ENCODE data around the gene PAPOLA. TPM values are rescaled to one million over a fixed set of nuclear protein-coding genes. Genes with fewer than 3 reads are reported as not detected.

PAPOLA gene
- total RNA-seq, 1 donor from 2014 or later, result 188 TPM

- no peaks in the 10 kb centered on the region for H3K9me3 Mint-ChIP-seq (ENCODE audit: unreplicated experiment)
- Histone ChIP-seq H3K27ac (ENCODE audit: low read depth, low read length) (no peak overlapping the region), H3K36me3 (ENCODE audit: insufficient read depth, low read length) (peaks cover 12% of the 10 kb centered on the region), H3K4me2 (ENCODE audit: low read length) (no peak overlapping the region), H3K27me3 (ENCODE audit: insufficient read depth, low read length) (no peaks in the 10 kb centered on the region), H2AFZ (ENCODE audit: low read depth, low read length) (no peak overlapping the region), H3K9ac (ENCODE audit: low read length) (no peak overlapping the region), H3K9me3 (ENCODE audit: insufficient read depth, low read depth, low read length) (no peaks in the 10 kb centered on the region), H4K20me1 (ENCODE audit: insufficient read depth, low read length) (no peaks in the 10 kb centered on the region), H3K79me2 (ENCODE audit: insufficient read depth, low read length) (peaks cover 12% of the 10 kb centered on the region), H3K4me3 (ENCODE audit: insufficient read depth, low read depth, low read length) (no peak overlapping the region), H3K4me1 (ENCODE audit: insufficient read depth, low read length) (no peaks in the 10 kb centered on the region)
- TF ChIP-seq, protein P1, sequence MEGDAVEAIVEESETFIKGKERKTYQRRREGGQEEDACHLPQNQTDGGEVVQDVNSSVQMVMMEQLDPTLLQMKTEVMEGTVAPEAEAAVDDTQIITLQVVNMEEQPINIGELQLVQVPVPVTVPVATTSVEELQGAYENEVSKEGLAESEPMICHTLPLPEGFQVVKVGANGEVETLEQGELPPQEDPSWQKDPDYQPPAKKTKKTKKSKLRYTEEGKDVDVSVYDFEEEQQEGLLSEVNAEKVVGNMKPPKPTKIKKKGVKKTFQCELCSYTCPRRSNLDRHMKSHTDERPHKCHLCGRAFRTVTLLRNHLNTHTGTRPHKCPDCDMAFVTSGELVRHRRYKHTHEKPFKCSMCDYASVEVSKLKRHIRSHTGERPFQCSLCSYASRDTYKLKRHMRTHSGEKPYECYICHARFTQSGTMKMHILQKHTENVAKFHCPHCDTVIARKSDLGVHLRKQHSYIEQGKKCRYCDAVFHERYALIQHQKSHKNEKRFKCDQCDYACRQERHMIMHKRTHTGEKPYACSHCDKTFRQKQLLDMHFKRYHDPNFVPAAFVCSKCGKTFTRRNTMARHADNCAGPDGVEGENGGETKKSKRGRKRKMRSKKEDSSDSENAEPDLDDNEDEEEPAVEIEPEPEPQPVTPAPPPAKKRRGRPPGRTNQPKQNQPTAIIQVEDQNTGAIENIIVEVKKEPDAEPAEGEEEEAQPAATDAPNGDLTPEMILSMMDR (IDR thresholded peaks at IDR 0.05; ENCODE audit: insufficient read depth, low read depth, low read length), result no peak
- no peak for TF ChIP-seq EZH2 (IDR thresholded peaks at IDR 0.05; ENCODE audit: insufficient read depth, low read length)
- DNase-seq (ENCODE audit: low read depth), result no peak
- no peak overlapping the region for H3K27ac Mint-ChIP-seq (ENCODE audit: unreplicated experiment)
- H3K4me1 Mint-ChIP-seq (ENCODE audit: low read depth, unreplicated experiment), result no peaks in the 10 kb centered on the region
- no peaks in the 10 kb centered on the region for H3K36me3 Mint-ChIP-seq (ENCODE audit: low read depth, unreplicated experiment)
- no peaks in the 10 kb centered on the region for H3K27me3 Mint-ChIP-seq (ENCODE audit: low read depth, unreplicated experiment)
- H3K4me3 Mint-ChIP-seq (ENCODE audit: unreplicated experiment), result no peak overlapping the region
- no peak for FAIRE-seq
These were observed 30.4 kb downstream of the PAPOLA start for GRCh38 chr14:96532632-96533031.

DNA sequence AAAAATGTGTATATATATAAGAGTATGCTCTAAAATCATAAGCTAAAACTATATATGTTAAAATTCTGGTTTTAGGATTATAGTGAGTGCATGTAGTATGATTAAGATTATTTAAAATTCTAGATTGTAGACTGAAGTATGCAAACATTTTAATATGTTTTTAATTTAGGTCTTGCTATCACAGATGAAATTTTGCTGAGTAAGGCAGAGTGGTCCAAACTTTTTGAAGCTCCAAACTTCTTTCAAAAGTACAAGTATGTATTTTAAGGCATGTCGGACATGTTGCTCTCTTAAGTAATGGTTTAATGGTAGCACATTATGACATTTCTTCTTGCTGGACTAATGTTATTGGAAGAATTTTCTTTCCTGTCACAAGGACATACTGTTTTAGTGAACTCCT, 34.6 kb downstream of the PAPOLA start:
- Histone ChIP-seq H2AFZ (ENCODE audit: low read depth, low read length) (no peak overlapping the region), H3K4me3 (ENCODE audit: insufficient read depth, low read depth, low read length) (no peak overlapping the region), H3K9ac (ENCODE audit: low read length) (no peak overlapping the region), H3K79me2 (ENCODE audit: insufficient read depth, low read length) (no peaks in the 10 kb centered on the region), H3K9me3 (ENCODE audit: insufficient read depth, low read depth, low read length) (no peaks in the 10 kb centered on the region), H3K27ac (ENCODE audit: low read depth, low read length) (no peak overlapping the region), H3K36me3 (ENCODE audit: insufficient read depth, low read length) (peaks cover 10% of the 10 kb centered on the region), H3K27me3 (ENCODE audit: insufficient read depth, low read length) (no peaks in the 10 kb centered on the region), H3K4me2 (ENCODE audit: low read length) (no peak overlapping the region), H4K20me1 (ENCODE audit: insufficient read depth, low read length) (no peaks in the 10 kb centered on the region), H3K4me1 (ENCODE audit: insufficient read depth, low read length) (no peaks in the 10 kb centered on the region)
- Mint-ChIP-seq H3K4me1 (ENCODE audit: low read depth, unreplicated experiment) (no peaks in the 10 kb centered on the region), H3K36me3 (ENCODE audit: low read depth, unreplicated experiment) (no peaks in the 10 kb centered on the region), H3K9me3 (ENCODE audit: unreplicated experiment) (no peaks in the 10 kb centered on the region), H3K4me3 (ENCODE audit: unreplicated experiment) (no peak overlapping the region), H3K27me3 (ENCODE audit: low read depth, unreplicated experiment) (no peaks in the 10 kb centered on the region), H3K27ac (ENCODE audit: unreplicated experiment) (no peak overlapping the region)
- DNase-seq (ENCODE audit: low read depth) (no peak), FAIRE-seq (no peak)
- no peak for TF ChIP-seq EZH2 (IDR thresholded peaks at IDR 0.05; ENCODE audit: insufficient read depth, low read length)
- TF ChIP-seq, protein P1 (IDR thresholded peaks at IDR 0.05; ENCODE audit: insufficient read depth, low read depth, low read length), result no peak

DNA sequence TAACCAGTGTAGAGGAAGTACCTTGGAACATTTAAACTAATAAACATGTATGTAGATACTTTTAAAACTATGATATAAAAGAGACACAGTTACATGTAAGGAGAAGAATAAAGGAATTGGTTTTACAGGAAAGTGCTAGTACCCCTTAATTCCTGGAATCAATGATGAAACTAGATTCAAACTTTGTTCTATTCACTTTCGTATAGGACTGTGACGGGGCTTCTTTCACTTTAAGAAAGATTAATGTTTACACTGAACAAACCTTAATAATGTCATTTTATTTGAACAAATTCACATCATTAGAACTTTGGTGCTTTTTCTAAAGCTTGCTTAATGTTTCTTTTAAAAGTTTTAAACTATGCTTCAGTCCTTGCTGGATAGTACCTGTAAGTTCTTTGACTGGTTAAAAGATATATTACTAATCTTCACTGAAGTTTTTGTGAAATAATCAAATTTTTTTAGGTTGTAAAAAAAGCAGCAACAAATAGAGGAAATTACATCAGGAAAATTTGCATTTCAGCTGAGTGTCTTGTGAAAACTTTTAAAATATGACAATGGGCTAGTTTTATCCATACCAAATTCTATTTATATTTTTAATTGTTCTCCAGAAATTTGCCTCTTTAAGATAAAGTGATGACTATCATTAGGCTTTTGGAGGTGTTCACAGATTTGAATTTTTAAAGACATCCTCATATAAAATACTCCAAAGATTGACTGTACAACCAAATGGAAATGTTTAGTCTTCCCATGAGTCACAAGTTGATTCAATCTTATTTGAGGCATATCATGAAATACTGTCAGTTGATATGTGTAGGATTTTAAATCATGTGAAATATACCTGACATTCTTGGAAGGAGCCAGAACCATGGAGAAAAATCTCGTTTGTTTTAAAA, 36.2 kb downstream of the PAPOLA start:
- no peaks in the 10 kb centered on the region for H4K20me1 ChIP-seq (ENCODE audit: insufficient read depth, low read length)
- no peaks in the 10 kb centered on the region for H3K4me1 Mint-ChIP-seq (ENCODE audit: low read depth, unreplicated experiment)
- no peaks in the 10 kb centered on the region for H3K4me1 ChIP-seq (ENCODE audit: insufficient read depth, low read length)
- H3K27ac ChIP-seq (ENCODE audit: low read depth, low read length), result no peak overlapping the region
- TF ChIP-seq, protein P1 (IDR thresholded peaks at IDR 0.05; ENCODE audit: insufficient read depth, low read depth, low read length), result no peak
- TF ChIP-seq EZH2 (IDR thresholded peaks at IDR 0.05; ENCODE audit: insufficient read depth, low read length), result no peak
- FAIRE-seq, result no peak
- no peak overlapping the region for H3K4me3 Mint-ChIP-seq (ENCODE audit: unreplicated experiment)
- H3K4me2 ChIP-seq (ENCODE audit: low read length), result no peak overlapping the region
- H3K27me3 Mint-ChIP-seq (ENCODE audit: low read depth, unreplicated experiment), result no peaks in the 10 kb centered on the region
- H3K27ac Mint-ChIP-seq (ENCODE audit: unreplicated experiment), result no peak overlapping the region
- H3K9me3 Mint-ChIP-seq (ENCODE audit: unreplicated experiment), result no peaks in the 10 kb centered on the region
- H3K9me3 ChIP-seq (ENCODE audit: insufficient read depth, low read depth, low read length), result no peaks in the 10 kb centered on the region
- H3K36me3 ChIP-seq (ENCODE audit: insufficient read depth, low read length), result peaks cover 10% of the 10 kb centered on the region
- DNase-seq (ENCODE audit: low read depth), result no peak
- no peak overlapping the region for H3K9ac ChIP-seq (ENCODE audit: low read length)
- no peak overlapping the region for H2AFZ ChIP-seq (ENCODE audit: low read depth, low read length)
- H3K27me3 ChIP-seq (ENCODE audit: insufficient read depth, low read length), result no peaks in the 10 kb centered on the region
- H3K79me2 ChIP-seq (ENCODE audit: insufficient read depth, low read length), result no peaks in the 10 kb centered on the region
- H3K36me3 Mint-ChIP-seq (ENCODE audit: low read depth, unreplicated experiment), result no peaks in the 10 kb centered on the region
- H3K4me3 ChIP-seq (ENCODE audit: insufficient read depth, low read depth, low read length), result no peak overlapping the region
